Fibroblast of lung (primary cell): Measurements from ENCODE around the gene AOC3.

Experiments
- EZH2 ChIP-seq: IDR thresholded peaks from 2 replicates; pipeline ENCODE4 v1.5.1; 2012; ENCODE audit warnings: low read length, control low read depth, mild to moderate bottlenecking; ENCODE audit errors: missing control alignments
- TF ChIP-seq, protein P1 (sequence below), 2 donors: IDR thresholded peaks in 1 of 2; conservative IDR thresholded peaks in 1 of 2; 1 replicate in 1 of 2; 2 replicates in 1 of 2; pipeline ENCODE4 v1.5.1; 2011 to 2012; ENCODE audit warnings: low read length in 2 of 2, control low read depth in 1 of 2, inconsistent platforms in 1 of 2, low read depth in 1 of 2, mild to moderate bottlenecking in 1 of 2

DNA sequence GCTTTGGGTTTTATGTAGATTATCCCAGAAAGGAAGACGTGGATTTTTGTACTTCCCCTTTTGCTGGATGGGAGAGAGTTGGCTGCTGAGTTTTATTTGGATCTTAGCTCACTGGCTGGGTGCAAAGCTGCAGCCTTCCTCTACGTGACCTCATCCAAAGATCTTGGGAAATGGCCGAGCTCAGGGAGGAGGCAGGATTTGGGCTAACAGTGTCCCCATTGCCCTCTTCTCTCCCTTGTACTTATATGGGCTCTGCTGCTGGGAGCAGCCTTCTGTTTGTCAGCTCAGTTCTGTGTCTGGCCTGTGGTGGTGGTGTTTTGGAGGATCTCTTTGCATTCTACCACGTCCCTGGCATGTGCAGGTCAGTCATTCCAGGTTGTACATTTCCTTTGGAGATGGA lies 2.0 kb downstream of the AOC3 start:
- TF ChIP-seq, protein P1, sequence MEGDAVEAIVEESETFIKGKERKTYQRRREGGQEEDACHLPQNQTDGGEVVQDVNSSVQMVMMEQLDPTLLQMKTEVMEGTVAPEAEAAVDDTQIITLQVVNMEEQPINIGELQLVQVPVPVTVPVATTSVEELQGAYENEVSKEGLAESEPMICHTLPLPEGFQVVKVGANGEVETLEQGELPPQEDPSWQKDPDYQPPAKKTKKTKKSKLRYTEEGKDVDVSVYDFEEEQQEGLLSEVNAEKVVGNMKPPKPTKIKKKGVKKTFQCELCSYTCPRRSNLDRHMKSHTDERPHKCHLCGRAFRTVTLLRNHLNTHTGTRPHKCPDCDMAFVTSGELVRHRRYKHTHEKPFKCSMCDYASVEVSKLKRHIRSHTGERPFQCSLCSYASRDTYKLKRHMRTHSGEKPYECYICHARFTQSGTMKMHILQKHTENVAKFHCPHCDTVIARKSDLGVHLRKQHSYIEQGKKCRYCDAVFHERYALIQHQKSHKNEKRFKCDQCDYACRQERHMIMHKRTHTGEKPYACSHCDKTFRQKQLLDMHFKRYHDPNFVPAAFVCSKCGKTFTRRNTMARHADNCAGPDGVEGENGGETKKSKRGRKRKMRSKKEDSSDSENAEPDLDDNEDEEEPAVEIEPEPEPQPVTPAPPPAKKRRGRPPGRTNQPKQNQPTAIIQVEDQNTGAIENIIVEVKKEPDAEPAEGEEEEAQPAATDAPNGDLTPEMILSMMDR (conservative IDR thresholded peaks at IDR 0.05 in 1 of 2, IDR thresholded peaks at IDR 0.05 in 1 of 2; ENCODE audit: low read depth in 1 of 2, low read length in 2 of 2), result no peak
- TF ChIP-seq EZH2, result no peak
